HG03558 (cell line): ENCODE results near the gene OR5B3.
"Not testable (repeated sequence)": the region's sequence is repeated elsewhere in the genome, so short reads cannot be mapped to it uniquely, and the experiment has no call there.

Source experiments
- ATAC-seq: cut with Tn5 transposase; IDR thresholded peaks from one replicate; pipeline ENCODE4 v1.9.1; 2021; ENCODE audit warnings: moderate number of reproducible peaks; ENCODE audit not compliant: unreplicated experiment; ENCODE audit errors: extremely low read depth

Gene OR5B3

GRCh38 chr11:58406774-58407173 lies at the start of gene OR5B3:
Gene OR5B3 (minus strand): TSS chr11:58406874. CDS start chr11:58403409, 3,465 bp downstream.
- ATAC-seq, result no peak

- no peak for ATAC-seq
Observed at GRCh38 chr11:58451585-58451984, 44.9 kb upstream of the OR5B3 start.

- no peak for ATAC-seq
Observed at GRCh38 chr11:58446294-58446693, 39.6 kb upstream of the OR5B3 start.

- ATAC-seq, result no peak
Observed at GRCh38 chr11:58444300-58444699, 37.6 kb upstream of the OR5B3 start.

- ATAC-seq, result no peak
Observed at GRCh38 chr11:58442136-58442535, 35.5 kb upstream of the OR5B3 start, which contains the start of gene OR5B12. Gene OR5B12 (minus strand): TSS chr11:58442236. CDS start chr11:58440151, 2,085 bp downstream.

- no peak for ATAC-seq
Observed at GRCh38 chr11:58438486-58438885, 31.8 kb upstream of the OR5B3 start.

GRCh38 chr11:58434217-58434616 lies 27.5 kb upstream of the OR5B3 start:
- ATAC-seq, result no peak

GRCh38 chr11:58433638-58434203 lies 27.0 kb upstream of the OR5B3 start:
- no peak for ATAC-seq

- no peak for ATAC-seq
Observed at GRCh38 chr11:58429273-58429672, 22.6 kb upstream of the OR5B3 start.

- ATAC-seq, result no peak
Observed at GRCh38 chr11:58428021-58428420, 21.3 kb upstream of the OR5B3 start, which contains the start of gene OR5B2. Gene OR5B2 (minus strand): TSS chr11:58428121. CDS start chr11:58423261, 4,860 bp downstream.

GRCh38 chr11:58399622-58400021 lies 7.1 kb downstream of the OR5B3 start:
- ATAC-seq, result not testable (repeated sequence)

GRCh38 chr11:58395581-58395980 lies 11.1 kb downstream of the OR5B3 start:
- ATAC-seq, result no peak

- no peak for ATAC-seq
Observed at GRCh38 chr11:58394195-58394594, 12.5 kb downstream of the OR5B3 start.

- no peak for ATAC-seq
Observed at GRCh38 chr11:58392746-58393145, 13.9 kb downstream of the OR5B3 start.

- ATAC-seq, result no peak
Observed at GRCh38 chr11:58391879-58392278, 14.8 kb downstream of the OR5B3 start.

- no peak for ATAC-seq
Observed at GRCh38 chr11:58390551-58391063, 16.1 kb downstream of the OR5B3 start.

GRCh38 chr11:58358969-58359368 lies 47.7 kb downstream of the OR5B3 start, which contains the start of gene OR5B17:
Gene OR5B17 (minus strand): TSS chr11:58359069. CDS start chr11:58359069, 0 bp downstream.
- ATAC-seq, result no peak

GRCh38 chr11:58354727-58355126 lies 51.9 kb downstream of the OR5B3 start:
- no peak for ATAC-seq
